ENCODE measurements around the gene SERF2.

Gene SERF2

DNA sequence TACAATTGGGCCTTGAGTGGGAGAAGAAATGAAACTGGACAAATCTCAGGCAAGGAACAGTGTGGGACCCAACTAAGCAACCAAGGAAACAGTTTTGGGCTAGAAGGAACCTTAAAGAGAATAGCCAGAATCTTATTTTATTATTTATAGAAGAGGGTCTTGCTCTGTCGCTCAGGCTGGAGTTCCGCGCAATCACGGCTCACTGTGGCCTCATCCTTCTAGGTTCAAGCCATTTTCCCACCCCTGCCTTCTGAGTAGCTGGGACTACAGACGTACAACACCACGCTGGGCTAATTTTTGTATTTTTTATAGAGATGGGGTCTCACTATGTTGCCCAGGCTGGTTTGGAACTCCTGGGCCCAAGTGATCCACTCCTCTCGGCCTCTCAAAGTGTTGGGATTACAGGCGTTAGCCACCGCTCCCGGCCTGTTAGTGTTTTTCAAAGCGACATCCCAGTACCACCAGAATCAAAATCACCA lies 33.9 kb downstream of the SERF2 start:
- ATAC-seq = no peak
- no peak for TF ChIP-seq TCF4 (CRISPR knock-in tag; IDR thresholded peaks at IDR 0.05; ENCODE audit: borderline replicate concordance)
- TF ChIP-seq CSDC2 (CRISPR knock-in tag; IDR thresholded peaks at IDR 0.05) = no peak
- no peak for TF ChIP-seq ISL1 (CRISPR knock-in tag; IDR thresholded peaks at IDR 0.05)
- TF ChIP-seq CSRNP3 (CRISPR knock-in tag; IDR thresholded peaks at IDR 0.05) = no peak
- TF ChIP-seq ESRRG (CRISPR knock-in tag; IDR thresholded peaks at IDR 0.05) = no peak
- no peak for TF ChIP-seq TSHZ2 (CRISPR knock-in tag; IDR thresholded peaks at IDR 0.05)
- no peak for TF ChIP-seq SNAI2 (CRISPR knock-in tag; IDR thresholded peaks at IDR 0.05)
- no peak for TF ChIP-seq ZNF70 (CRISPR knock-in tag; IDR thresholded peaks at IDR 0.05)
- TF ChIP-seq, protein P1, sequence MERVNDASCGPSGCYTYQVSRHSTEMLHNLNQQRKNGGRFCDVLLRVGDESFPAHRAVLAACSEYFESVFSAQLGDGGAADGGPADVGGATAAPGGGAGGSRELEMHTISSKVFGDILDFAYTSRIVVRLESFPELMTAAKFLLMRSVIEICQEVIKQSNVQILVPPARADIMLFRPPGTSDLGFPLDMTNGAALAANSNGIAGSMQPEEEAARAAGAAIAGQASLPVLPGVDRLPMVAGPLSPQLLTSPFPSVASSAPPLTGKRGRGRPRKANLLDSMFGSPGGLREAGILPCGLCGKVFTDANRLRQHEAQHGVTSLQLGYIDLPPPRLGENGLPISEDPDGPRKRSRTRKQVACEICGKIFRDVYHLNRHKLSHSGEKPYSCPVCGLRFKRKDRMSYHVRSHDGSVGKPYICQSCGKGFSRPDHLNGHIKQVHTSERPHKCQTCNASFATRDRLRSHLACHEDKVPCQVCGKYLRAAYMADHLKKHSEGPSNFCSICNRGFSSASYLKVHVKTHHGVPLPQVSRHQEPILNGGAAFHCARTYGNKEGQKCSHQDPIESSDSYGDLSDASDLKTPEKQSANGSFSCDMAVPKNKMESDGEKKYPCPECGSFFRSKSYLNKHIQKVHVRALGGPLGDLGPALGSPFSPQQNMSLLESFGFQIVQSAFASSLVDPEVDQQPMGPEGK (CRISPR knock-in tag; IDR thresholded peaks at IDR 0.05; ENCODE audit: borderline replicate concordance) = no peak
- TF ChIP-seq TOX (CRISPR knock-in tag; IDR thresholded peaks at IDR 0.05; ENCODE audit: borderline replicate concordance) = no peak
- no peak for TF ChIP-seq ZNF565 (CRISPR knock-in tag; conservative IDR thresholded peaks at IDR 0.05; ENCODE audit: low read depth)
- TF ChIP-seq GLIS3 (CRISPR knock-in tag; IDR thresholded peaks at IDR 0.05) = no peak
- no peak for TF ChIP-seq OSR1 (CRISPR knock-in tag; IDR thresholded peaks at IDR 0.05)
- TF ChIP-seq ZNF8 (CRISPR knock-in tag; IDR thresholded peaks at IDR 0.05) = no peak
- no peak for TF ChIP-seq ARNTL (CRISPR knock-in tag; IDR thresholded peaks at IDR 0.05; ENCODE audit: borderline replicate concordance, low read depth)
- no peak for TF ChIP-seq ZC3H10 (CRISPR knock-in tag; IDR thresholded peaks at IDR 0.05)
- TF ChIP-seq RARB (CRISPR knock-in tag; IDR thresholded peaks at IDR 0.05) = no peak
- TF ChIP-seq BACH2 (CRISPR knock-in tag; IDR thresholded peaks at IDR 0.05; ENCODE audit: borderline replicate concordance) = no peak
- no peak for TF ChIP-seq PPARA (CRISPR knock-in tag; IDR thresholded peaks at IDR 0.05; ENCODE audit: borderline replicate concordance)

- no peak for TF ChIP-seq ZNF8 (CRISPR knock-in tag; IDR thresholded peaks at IDR 0.05)
- no peak for TF ChIP-seq TSHZ2 (CRISPR knock-in tag; IDR thresholded peaks at IDR 0.05)
- TF ChIP-seq, protein P1 (CRISPR knock-in tag; IDR thresholded peaks at IDR 0.05; ENCODE audit: borderline replicate concordance) = no peak
- TF ChIP-seq, protein P2, sequence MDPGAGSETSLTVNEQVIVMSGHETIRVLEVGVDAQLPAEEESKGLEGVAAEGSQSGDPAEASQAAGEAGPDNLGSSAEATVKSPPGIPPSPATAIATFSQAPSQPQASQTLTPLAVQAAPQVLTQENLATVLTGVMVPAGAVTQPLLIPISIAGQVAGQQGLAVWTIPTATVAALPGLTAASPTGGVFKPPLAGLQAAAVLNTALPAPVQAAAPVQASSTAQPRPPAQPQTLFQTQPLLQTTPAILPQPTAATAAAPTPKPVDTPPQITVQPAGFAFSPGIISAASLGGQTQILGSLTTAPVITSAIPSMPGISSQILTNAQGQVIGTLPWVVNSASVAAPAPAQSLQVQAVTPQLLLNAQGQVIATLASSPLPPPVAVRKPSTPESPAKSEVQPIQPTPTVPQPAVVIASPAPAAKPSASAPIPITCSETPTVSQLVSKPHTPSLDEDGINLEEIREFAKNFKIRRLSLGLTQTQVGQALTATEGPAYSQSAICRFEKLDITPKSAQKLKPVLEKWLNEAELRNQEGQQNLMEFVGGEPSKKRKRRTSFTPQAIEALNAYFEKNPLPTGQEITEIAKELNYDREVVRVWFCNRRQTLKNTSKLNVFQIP (CRISPR knock-in tag; IDR thresholded peaks at IDR 0.05; ENCODE audit: borderline replicate concordance, low read depth) = no peak
- TF ChIP-seq ISL1 (CRISPR knock-in tag; IDR thresholded peaks at IDR 0.05) = no peak
- TF ChIP-seq CSRNP3 (CRISPR knock-in tag; IDR thresholded peaks at IDR 0.05) = no peak
- no peak for TF ChIP-seq TOX (CRISPR knock-in tag; IDR thresholded peaks at IDR 0.05; ENCODE audit: borderline replicate concordance)
- TF ChIP-seq ESRRG (CRISPR knock-in tag; IDR thresholded peaks at IDR 0.05) = no peak
- no peak for TF ChIP-seq ZFP30 (CRISPR knock-in tag; IDR thresholded peaks at IDR 0.05)
- no peak for TF ChIP-seq ZNF565 (CRISPR knock-in tag; conservative IDR thresholded peaks at IDR 0.05; ENCODE audit: low read depth)
- TF ChIP-seq CSDC2 (CRISPR knock-in tag; IDR thresholded peaks at IDR 0.05) = no peak
- TF ChIP-seq RARB (CRISPR knock-in tag; IDR thresholded peaks at IDR 0.05) = no peak
- no peak for TF ChIP-seq ZC3H10 (CRISPR knock-in tag; IDR thresholded peaks at IDR 0.05)
- TF ChIP-seq ARNTL (CRISPR knock-in tag; IDR thresholded peaks at IDR 0.05; ENCODE audit: borderline replicate concordance, low read depth) = no peak
- no peak for TF ChIP-seq PPARA (CRISPR knock-in tag; IDR thresholded peaks at IDR 0.05; ENCODE audit: borderline replicate concordance)
- ATAC-seq = peak; percentile 81
Observed at GRCh38 chr15:43826508-43827341, 34.6 kb downstream of the SERF2 start, which contains the start of gene WDR76. Gene WDR76 (plus strand): TSS chr15:43827002. CDS start chr15:43827033, 31 bp downstream.
